Measurements from ENCODE around the gene SORBS2. TPM values are rescaled to one million over a fixed set of nuclear protein-coding genes. Genes with fewer than 3 reads are reported as not detected.

Gene SORBS2
- total RNA-seq, 1 experiment from 2014 or later: 44.5 TPM

DNA sequence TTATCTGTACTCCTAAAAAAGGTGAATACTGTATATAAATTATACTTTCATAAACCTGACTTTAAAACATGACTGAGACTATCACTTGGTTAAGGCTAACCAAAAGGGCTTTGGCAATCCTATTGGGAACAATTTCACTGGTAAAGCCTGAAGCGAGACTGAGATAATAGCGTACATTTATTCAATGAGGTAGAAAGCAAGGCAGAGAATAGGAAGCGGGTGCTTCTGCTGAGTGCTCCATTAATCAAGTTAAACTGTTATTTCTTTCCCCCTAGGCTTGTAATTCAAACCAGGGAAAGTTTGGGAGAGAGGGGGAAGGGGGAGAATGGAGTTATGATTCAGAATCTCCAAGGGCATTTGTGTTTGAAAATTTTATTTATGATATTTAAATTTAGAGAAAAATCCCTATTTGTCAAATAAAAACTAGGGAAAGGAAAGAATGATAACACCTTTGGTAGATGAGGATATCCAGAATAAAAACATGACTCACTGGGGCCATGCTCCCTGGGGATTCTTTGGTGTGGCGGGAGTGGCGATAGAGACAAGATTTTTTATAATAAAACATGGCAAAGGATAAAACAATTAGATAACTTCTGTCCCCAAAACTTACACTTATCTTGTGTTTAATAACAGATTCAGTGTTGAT lies 34.6 kb upstream of the SORBS2 start (continued):
- TF ChIP-seq, protein P1, sequence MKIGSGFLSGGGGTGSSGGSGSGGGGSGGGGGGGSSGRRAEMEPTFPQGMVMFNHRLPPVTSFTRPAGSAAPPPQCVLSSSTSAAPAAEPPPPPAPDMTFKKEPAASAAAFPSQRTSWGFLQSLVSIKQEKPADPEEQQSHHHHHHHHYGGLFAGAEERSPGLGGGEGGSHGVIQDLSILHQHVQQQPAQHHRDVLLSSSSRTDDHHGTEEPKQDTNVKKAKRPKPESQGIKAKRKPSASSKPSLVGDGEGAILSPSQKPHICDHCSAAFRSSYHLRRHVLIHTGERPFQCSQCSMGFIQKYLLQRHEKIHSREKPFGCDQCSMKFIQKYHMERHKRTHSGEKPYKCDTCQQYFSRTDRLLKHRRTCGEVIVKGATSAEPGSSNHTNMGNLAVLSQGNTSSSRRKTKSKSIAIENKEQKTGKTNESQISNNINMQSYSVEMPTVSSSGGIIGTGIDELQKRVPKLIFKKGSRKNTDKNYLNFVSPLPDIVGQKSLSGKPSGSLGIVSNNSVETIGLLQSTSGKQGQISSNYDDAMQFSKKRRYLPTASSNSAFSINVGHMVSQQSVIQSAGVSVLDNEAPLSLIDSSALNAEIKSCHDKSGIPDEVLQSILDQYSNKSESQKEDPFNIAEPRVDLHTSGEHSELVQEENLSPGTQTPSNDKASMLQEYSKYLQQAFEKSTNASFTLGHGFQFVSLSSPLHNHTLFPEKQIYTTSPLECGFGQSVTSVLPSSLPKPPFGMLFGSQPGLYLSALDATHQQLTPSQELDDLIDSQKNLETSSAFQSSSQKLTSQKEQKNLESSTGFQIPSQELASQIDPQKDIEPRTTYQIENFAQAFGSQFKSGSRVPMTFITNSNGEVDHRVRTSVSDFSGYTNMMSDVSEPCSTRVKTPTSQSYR (CRISPR knock-in tag; IDR thresholded peaks at IDR 0.05): no peak
- TF ChIP-seq, protein P2, sequence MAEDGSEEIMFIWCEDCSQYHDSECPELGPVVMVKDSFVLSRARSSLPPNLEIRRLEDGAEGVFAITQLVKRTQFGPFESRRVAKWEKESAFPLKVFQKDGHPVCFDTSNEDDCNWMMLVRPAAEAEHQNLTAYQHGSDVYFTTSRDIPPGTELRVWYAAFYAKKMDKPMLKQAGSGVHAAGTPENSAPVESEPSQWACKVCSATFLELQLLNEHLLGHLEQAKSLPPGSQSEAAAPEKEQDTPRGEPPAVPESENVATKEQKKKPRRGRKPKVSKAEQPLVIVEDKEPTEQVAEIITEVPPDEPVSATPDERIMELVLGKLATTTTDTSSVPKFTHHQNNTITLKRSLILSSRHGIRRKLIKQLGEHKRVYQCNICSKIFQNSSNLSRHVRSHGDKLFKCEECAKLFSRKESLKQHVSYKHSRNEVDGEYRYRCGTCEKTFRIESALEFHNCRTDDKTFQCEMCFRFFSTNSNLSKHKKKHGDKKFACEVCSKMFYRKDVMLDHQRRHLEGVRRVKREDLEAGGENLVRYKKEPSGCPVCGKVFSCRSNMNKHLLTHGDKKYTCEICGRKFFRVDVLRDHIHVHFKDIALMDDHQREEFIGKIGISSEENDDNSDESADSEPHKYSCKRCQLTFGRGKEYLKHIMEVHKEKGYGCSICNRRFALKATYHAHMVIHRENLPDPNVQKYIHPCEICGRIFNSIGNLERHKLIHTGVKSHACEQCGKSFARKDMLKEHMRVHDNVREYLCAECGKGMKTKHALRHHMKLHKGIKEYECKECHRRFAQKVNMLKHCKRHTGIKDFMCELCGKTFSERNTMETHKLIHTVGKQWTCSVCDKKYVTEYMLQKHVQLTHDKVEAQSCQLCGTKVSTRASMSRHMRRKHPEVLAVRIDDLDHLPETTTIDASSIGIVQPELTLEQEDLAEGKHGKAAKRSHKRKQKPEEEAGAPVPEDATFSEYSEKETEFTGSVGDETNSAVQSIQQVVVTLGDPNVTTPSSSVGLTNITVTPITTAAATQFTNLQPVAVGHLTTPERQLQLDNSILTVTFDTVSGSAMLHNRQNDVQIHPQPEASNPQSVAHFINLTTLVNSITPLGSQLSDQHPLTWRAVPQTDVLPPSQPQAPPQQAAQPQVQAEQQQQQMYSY (CRISPR knock-in tag; IDR thresholded peaks at IDR 0.05): no peak
- TF ChIP-seq ZNF423 (CRISPR knock-in tag; IDR thresholded peaks at IDR 0.05): no peak
- TF ChIP-seq NR1H2 (CRISPR knock-in tag; IDR thresholded peaks at IDR 0.05): no peak

DNA sequence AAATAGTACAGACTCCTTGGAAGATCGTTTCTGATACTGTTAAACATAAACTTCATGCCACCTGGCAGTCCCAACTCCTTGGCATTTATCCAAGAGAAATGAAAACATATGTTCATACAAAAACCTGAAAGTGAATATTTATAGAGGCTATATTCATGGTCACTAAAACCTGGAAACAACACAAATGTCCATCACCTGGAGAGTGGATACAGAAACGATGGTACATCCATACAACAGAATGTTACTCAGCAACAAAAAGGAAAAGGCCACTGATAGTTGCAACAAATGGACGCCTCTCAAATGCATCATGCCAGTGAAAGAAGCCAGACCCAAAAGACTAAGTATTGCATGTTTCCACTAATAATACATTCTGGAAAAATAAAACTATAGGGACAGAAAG lies 34.0 kb upstream of the SORBS2 start:
- ATAC-seq (no peak), DNase-seq (ENCODE audit: low spot score) (no peak)
- Mint-ChIP-seq H3K9me3 (peaks cover 40% of the 10 kb centered on the region), H3K27me3 (ENCODE audit: low read depth) (no peaks in the 10 kb centered on the region; the same call in 1 of the 2 replicates), H3K36me3 (peaks cover 41% of the 10 kb centered on the region), H3K4me1 (peaks cover 28% of the 10 kb centered on the region), H3K4me3 (no peak overlapping the region), H3K27ac (no peak overlapping the region)
- ChIA-PET CTCF (no interaction called here), POLR2A (no interaction called here)
- no peak for TF ChIP-seq CBFB (CRISPR knock-in tag; IDR thresholded peaks at IDR 0.05; ENCODE audit: low read depth)
- no peak for TF ChIP-seq RORB (CRISPR knock-in tag; IDR thresholded peaks at IDR 0.05)
- TF ChIP-seq, protein P3, sequence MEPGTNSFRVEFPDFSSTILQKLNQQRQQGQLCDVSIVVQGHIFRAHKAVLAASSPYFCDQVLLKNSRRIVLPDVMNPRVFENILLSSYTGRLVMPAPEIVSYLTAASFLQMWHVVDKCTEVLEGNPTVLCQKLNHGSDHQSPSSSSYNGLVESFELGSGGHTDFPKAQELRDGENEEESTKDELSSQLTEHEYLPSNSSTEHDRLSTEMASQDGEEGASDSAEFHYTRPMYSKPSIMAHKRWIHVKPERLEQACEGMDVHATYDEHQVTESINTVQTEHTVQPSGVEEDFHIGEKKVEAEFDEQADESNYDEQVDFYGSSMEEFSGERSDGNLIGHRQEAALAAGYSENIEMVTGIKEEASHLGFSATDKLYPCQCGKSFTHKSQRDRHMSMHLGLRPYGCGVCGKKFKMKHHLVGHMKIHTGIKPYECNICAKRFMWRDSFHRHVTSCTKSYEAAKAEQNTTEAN (CRISPR knock-in tag; IDR thresholded peaks at IDR 0.05): no peak
- TF ChIP-seq SP1 (CRISPR knock-in tag; conservative IDR thresholded peaks at IDR 0.05): no peak
- no peak for TF ChIP-seq FOXK1 (CRISPR knock-in tag; IDR thresholded peaks at IDR 0.05)
- no peak for TF ChIP-seq SOX15 (CRISPR knock-in tag; IDR thresholded peaks at IDR 0.05)
- TF ChIP-seq NFATC4 (CRISPR knock-in tag; IDR thresholded peaks at IDR 0.05): no peak
- TF ChIP-seq ZNF416 (CRISPR knock-in tag; IDR thresholded peaks at IDR 0.05): no peak
- TF ChIP-seq, protein P4, sequence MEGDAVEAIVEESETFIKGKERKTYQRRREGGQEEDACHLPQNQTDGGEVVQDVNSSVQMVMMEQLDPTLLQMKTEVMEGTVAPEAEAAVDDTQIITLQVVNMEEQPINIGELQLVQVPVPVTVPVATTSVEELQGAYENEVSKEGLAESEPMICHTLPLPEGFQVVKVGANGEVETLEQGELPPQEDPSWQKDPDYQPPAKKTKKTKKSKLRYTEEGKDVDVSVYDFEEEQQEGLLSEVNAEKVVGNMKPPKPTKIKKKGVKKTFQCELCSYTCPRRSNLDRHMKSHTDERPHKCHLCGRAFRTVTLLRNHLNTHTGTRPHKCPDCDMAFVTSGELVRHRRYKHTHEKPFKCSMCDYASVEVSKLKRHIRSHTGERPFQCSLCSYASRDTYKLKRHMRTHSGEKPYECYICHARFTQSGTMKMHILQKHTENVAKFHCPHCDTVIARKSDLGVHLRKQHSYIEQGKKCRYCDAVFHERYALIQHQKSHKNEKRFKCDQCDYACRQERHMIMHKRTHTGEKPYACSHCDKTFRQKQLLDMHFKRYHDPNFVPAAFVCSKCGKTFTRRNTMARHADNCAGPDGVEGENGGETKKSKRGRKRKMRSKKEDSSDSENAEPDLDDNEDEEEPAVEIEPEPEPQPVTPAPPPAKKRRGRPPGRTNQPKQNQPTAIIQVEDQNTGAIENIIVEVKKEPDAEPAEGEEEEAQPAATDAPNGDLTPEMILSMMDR (IDR thresholded peaks at IDR 0.05): no peak
- TF ChIP-seq, protein P5, sequence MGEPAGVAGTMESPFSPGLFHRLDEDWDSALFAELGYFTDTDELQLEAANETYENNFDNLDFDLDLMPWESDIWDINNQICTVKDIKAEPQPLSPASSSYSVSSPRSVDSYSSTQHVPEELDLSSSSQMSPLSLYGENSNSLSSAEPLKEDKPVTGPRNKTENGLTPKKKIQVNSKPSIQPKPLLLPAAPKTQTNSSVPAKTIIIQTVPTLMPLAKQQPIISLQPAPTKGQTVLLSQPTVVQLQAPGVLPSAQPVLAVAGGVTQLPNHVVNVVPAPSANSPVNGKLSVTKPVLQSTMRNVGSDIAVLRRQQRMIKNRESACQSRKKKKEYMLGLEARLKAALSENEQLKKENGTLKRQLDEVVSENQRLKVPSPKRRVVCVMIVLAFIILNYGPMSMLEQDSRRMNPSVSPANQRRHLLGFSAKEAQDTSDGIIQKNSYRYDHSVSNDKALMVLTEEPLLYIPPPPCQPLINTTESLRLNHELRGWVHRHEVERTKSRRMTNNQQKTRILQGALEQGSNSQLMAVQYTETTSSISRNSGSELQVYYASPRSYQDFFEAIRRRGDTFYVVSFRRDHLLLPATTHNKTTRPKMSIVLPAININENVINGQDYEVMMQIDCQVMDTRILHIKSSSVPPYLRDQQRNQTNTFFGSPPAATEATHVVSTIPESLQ (CRISPR knock-in tag; IDR thresholded peaks at IDR 0.05): no peak
- TF ChIP-seq, protein P6, sequence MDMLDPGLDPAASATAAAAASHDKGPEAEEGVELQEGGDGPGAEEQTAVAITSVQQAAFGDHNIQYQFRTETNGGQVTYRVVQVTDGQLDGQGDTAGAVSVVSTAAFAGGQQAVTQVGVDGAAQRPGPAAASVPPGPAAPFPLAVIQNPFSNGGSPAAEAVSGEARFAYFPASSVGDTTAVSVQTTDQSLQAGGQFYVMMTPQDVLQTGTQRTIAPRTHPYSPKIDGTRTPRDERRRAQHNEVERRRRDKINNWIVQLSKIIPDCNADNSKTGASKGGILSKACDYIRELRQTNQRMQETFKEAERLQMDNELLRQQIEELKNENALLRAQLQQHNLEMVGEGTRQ (CRISPR knock-in tag; IDR thresholded peaks at IDR 0.05): no peak
- TF ChIP-seq ELF4 (CRISPR knock-in tag; IDR thresholded peaks at IDR 0.05; ENCODE audit: low read depth): no peak
- TF ChIP-seq ZNF219 (CRISPR knock-in tag; IDR thresholded peaks at IDR 0.05; ENCODE audit: borderline replicate concordance): no peak
- no peak for TF ChIP-seq ZNF671 (CRISPR knock-in tag; IDR thresholded peaks at IDR 0.05)

Measured in WTC11 (cell line).